Activated naive CD8-positive, alpha-beta T cell treated with anti-CD3 and anti-CD28 coated beads, Interleukin-2, amount 10 ng/mL, durations not matched to agents 7 days and 5 days (primary cell): ENCODE results near the gene TTLL4. TPM values are rescaled to one million over a fixed set of nuclear protein-coding genes. Genes with fewer than 3 reads are reported as not detected.
A peak's percentile ranks its signal among the peaks of the same experiment; 100 is the strongest.

Experiments
- ATAC-seq: fragments of 150-1000 bp; cut with Tn5 transposase; one replicate; pipeline ENCODE4 v1.10.0; 2021; ENCODE audit warnings: low read depth, moderate library complexity
- POLR2A ChIA-PET: fragments of 350-600 bp; sonication (Branson Sonifier 250); formaldehyde crosslinking; loops from one replicate; lab custom pipeline; 2021; ENCODE audit warnings: antibody characterized with exemption; lab: Charles Lee
- DNase-seq: peaks from one replicate; pipeline ENCODE4 v3.0.0; 2021
- H3K27ac Mint-ChIP-seq: one replicate; pipeline ENCODE4 v1.8.0; 2022; ENCODE audit warnings: mild to moderate bottlenecking, mixed read lengths
- H3K27me3 Mint-ChIP-seq: one replicate; pipeline ENCODE4 v1.8.0; 2022; ENCODE audit warnings: mild to moderate bottlenecking, moderate library complexity, mixed read lengths
- H3K36me3 Mint-ChIP-seq: one replicate; pipeline ENCODE4 v1.8.0; 2021; ENCODE audit warnings: mild to moderate bottlenecking, mixed read lengths
- H3K4me1 Mint-ChIP-seq: one replicate; pipeline ENCODE4 v1.8.0; 2021; ENCODE audit warnings: mixed read lengths
- H3K4me3 Mint-ChIP-seq: one replicate; pipeline ENCODE4 v1.8.0; 2022; ENCODE audit warnings: mild to moderate bottlenecking, moderate library complexity, mixed read lengths
- H3K9me3 Mint-ChIP-seq: one replicate; pipeline ENCODE4 v1.8.0; 2021; ENCODE audit warnings: mixed read lengths
- total RNA-seq, 2 experiments: library from RNA; stranded (reverse); gene quantifications; one replicate each; pipeline ENCODE4 v1.2.3, GENCODE V29; 2021

The TTLL4 gene
- total RNA-seq, 2 experiments from 2014 or later = 24.1 to 26.2 TPM

- peaks cover 13% of the 10 kb centered on the region for H3K4me1 Mint-ChIP-seq
- no peak overlapping the region for H3K4me3 Mint-ChIP-seq
- POLR2A ChIA-PET = interaction anchor here (0.7 kb wide), 1 partner anchor 92 kb away, joined by 4 read pairs; no protein-coding TSS in a partner anchor
- no peaks in the 10 kb centered on the region for H3K9me3 Mint-ChIP-seq
- DNase-seq = no peak
- no peaks in the 10 kb centered on the region for H3K27me3 Mint-ChIP-seq
- peaks cover 21% of the 10 kb centered on the region for H3K36me3 Mint-ChIP-seq
- no peak overlapping the region for H3K27ac Mint-ChIP-seq
- no peak for ATAC-seq
Observed at GRCh38 chr2:218720048-218721041, 9.7 kb downstream of the TTLL4 start.

- no peak overlapping the region for H3K4me3 Mint-ChIP-seq
- H3K9me3 Mint-ChIP-seq = peaks cover 2% of the 10 kb centered on the region
- POLR2A ChIA-PET = no interaction called here
- peaks cover 26% of the 10 kb centered on the region for H3K36me3 Mint-ChIP-seq
- H3K27ac Mint-ChIP-seq = no peak overlapping the region
- DNase-seq (no peak), ATAC-seq (no peak)
- H3K4me1 Mint-ChIP-seq = peaks cover 13% of the 10 kb centered on the region
- H3K27me3 Mint-ChIP-seq = no peaks in the 10 kb centered on the region
Observed at GRCh38 chr2:218721488-218721887, 10.9 kb downstream of the TTLL4 start.

- ATAC-seq (no peak), DNase-seq (no peak)
- Mint-ChIP-seq H3K27ac (no peak overlapping the region), H3K9me3 (peaks cover 2% of the 10 kb centered on the region), H3K4me3 (no peak overlapping the region), H3K4me1 (peaks cover 12% of the 10 kb centered on the region), H3K27me3 (no peaks in the 10 kb centered on the region), H3K36me3 (peaks cover 26% of the 10 kb centered on the region)
- POLR2A ChIA-PET = no interaction called here
Observed at GRCh38 chr2:218721934-218722333, 11.3 kb downstream of the TTLL4 start.

- ATAC-seq (no peak), DNase-seq (no peak)
- H3K27ac Mint-ChIP-seq = no peak overlapping the region
- POLR2A ChIA-PET = no interaction called here
- H3K36me3 Mint-ChIP-seq = peaks cover 27% of the 10 kb centered on the region
- H3K27me3 Mint-ChIP-seq = no peaks in the 10 kb centered on the region
- H3K4me3 Mint-ChIP-seq = no peak overlapping the region
- H3K9me3 Mint-ChIP-seq = peaks cover 2% of the 10 kb centered on the region
- peaks cover 8% of the 10 kb centered on the region for H3K4me1 Mint-ChIP-seq
Observed at GRCh38 chr2:218722419-218722818, 11.8 kb downstream of the TTLL4 start.

- peaks cover 7% of the 10 kb centered on the region for H3K4me1 Mint-ChIP-seq
- DNase-seq = no peak
- H3K27me3 Mint-ChIP-seq = no peaks in the 10 kb centered on the region
- H3K36me3 Mint-ChIP-seq = peaks cover 28% of the 10 kb centered on the region
- H3K4me3 Mint-ChIP-seq = no peak overlapping the region
- POLR2A ChIA-PET = no interaction called here
- ATAC-seq = no peak
- no peak overlapping the region for H3K27ac Mint-ChIP-seq
- H3K9me3 Mint-ChIP-seq = peaks cover 5% of the 10 kb centered on the region
Observed at GRCh38 chr2:218722876-218723785, 12.5 kb downstream of the TTLL4 start.

- Mint-ChIP-seq H3K27ac (no peak overlapping the region), H3K36me3 (peaks cover 20% of the 10 kb centered on the region), H3K4me1 (peaks cover 2% of the 10 kb centered on the region), H3K27me3 (no peaks in the 10 kb centered on the region), H3K4me3 (no peak overlapping the region), H3K9me3 (peaks cover 5% of the 10 kb centered on the region)
- POLR2A ChIA-PET = no interaction called here
- ATAC-seq = no peak
- DNase-seq = no peak
Observed at GRCh38 chr2:218726004-218726574, 15.5 kb downstream of the TTLL4 start.

GRCh38 chr2:218727502-218728165 is 17.0 kb downstream of the TTLL4 start:
- Mint-ChIP-seq H3K4me1 (peaks cover 3% of the 10 kb centered on the region), H3K9me3 (peaks cover 5% of the 10 kb centered on the region), H3K36me3 (peaks cover 20% of the 10 kb centered on the region), H3K4me3 (no peak overlapping the region), H3K27ac (no peak overlapping the region), H3K27me3 (no peaks in the 10 kb centered on the region)
- DNase-seq (no peak), ATAC-seq (no peak)
- POLR2A ChIA-PET = no interaction called here

GRCh38 chr2:218729640-218730039 is 19.0 kb downstream of the TTLL4 start:
- no peak for ATAC-seq

GRCh38 chr2:218732052-218732760 is 21.6 kb downstream of the TTLL4 start:
- DNase-seq = no peak
- Mint-ChIP-seq H3K9me3 (peaks cover 2% of the 10 kb centered on the region), H3K27me3 (no peaks in the 10 kb centered on the region), H3K27ac (no peak overlapping the region), H3K4me1 (peaks cover 13% of the 10 kb centered on the region), H3K4me3 (no peak overlapping the region), H3K36me3 (peaks cover 5% of the 10 kb centered on the region)
- POLR2A ChIA-PET = no interaction called here
- no peak for ATAC-seq

More at GRCh38 chr2:218729640-218730039, 19.0 kb downstream of the TTLL4 start:
- Mint-ChIP-seq H3K4me1 (peaks cover 13% of the 10 kb centered on the region), H3K36me3 (peaks cover 19% of the 10 kb centered on the region), H3K27me3 (no peaks in the 10 kb centered on the region), H3K4me3 (no peak overlapping the region), H3K27ac (no peak overlapping the region), H3K9me3 (peaks cover 5% of the 10 kb centered on the region)
- no peak for DNase-seq
- POLR2A ChIA-PET = no interaction called here

- H3K4me3 Mint-ChIP-seq = no peak overlapping the region
- DNase-seq (no peak), ATAC-seq (no peak)
- H3K36me3 Mint-ChIP-seq = peaks cover 3% of the 10 kb centered on the region
- peaks cover under 1% of the 10 kb centered on the region for H3K9me3 Mint-ChIP-seq
- POLR2A ChIA-PET = no interaction called here
- no peak overlapping the region for H3K27ac Mint-ChIP-seq
- peaks cover 13% of the 10 kb centered on the region for H3K4me1 Mint-ChIP-seq
- no peaks in the 10 kb centered on the region for H3K27me3 Mint-ChIP-seq
Observed at GRCh38 chr2:218732761-218733158, 22.1 kb downstream of the TTLL4 start.

- Mint-ChIP-seq H3K9me3 (no peaks in the 10 kb centered on the region), H3K4me1 (peaks cover 13% of the 10 kb centered on the region), H3K4me3 (no peak overlapping the region), H3K36me3 (peaks cover 6% of the 10 kb centered on the region), H3K27ac (peak overlapping the region; percentile 5), H3K27me3 (no peaks in the 10 kb centered on the region)
- no peak for DNase-seq
- POLR2A ChIA-PET = no interaction called here
- ATAC-seq = peak; percentile 36
Observed at GRCh38 chr2:218733171-218734021, 22.8 kb downstream of the TTLL4 start.
